ENCODE results near the gene DDX18.

GRCh38 chr2:117776888-117777287 is 37.6 kb upstream of the DDX18 start:
- TF ChIP-seq CTCF (IDR thresholded peaks at IDR 0.05; ENCODE audit: low read length) (no peak), EZH2 (IDR thresholded peaks at IDR 0.05; ENCODE audit: borderline replicate concordance, low read length) (no peak)

Data from OCI-LY1 (cell line).